Hepatocyte (in vitro differentiated cells): Measurements from ENCODE around the gene NRN1L.

Experiments used
- CTCF ChIP-seq: fragments of 200-600 bp; sonication (generic); IDR thresholded peaks from 2 replicates; pipeline ENCODE4 v1.5.1; 2016; ENCODE audit warnings: antibody characterized with exemption, mild to moderate bottlenecking; ENCODE audit not compliant: poor library complexity
- EZH2 ChIP-seq: fragments of 200-600 bp; sonication (generic); IDR thresholded peaks from 2 replicates; pipeline ENCODE4 v1.6.1; 2016; ENCODE audit warnings: antibody characterized with exemption, mild to moderate bottlenecking, borderline replicate concordance

GRCh38 chr16:67841816-67842508, 42.7 kb upstream of the NRN1L start, which contains the start of gene THAP11:
- TF ChIP-seq CTCF (peak; percentile 75), EZH2 (no peak)
